Measurements from ENCODE around the gene ANAPC1. TPM values are rescaled to one million over a fixed set of nuclear protein-coding genes. Genes with fewer than 3 reads are reported as not detected.
"Not testable (repeated sequence)": the region's sequence is repeated elsewhere in the genome, so short reads cannot be mapped to it uniquely, and the experiment has no call there.

ANAPC1 gene
- total RNA-seq, 1 experiment from 2014 or later = 21.0 TPM

GRCh38 chr2:111719610-111720009, 164.4 kb downstream of the ANAPC1 start:
- DNase-seq, H3K4me3 ChIP-seq, H3K9me3 ChIP-seq: not testable (repeated sequence)

More at GRCh38 chr2:111719610-111720009, 164.4 kb downstream of the ANAPC1 start:
- H3K36me3 ChIP-seq, H3K27me3 ChIP-seq: not testable (repeated sequence)

Other genes starting within 250 kb of the ANAPC1 start
- gene MERTK, start 14.4 kb upstream of the ANAPC1 start, total RNA-seq (2014; rRNA removed; shearing (Covaris generic); ENCODE audit: low replicate concordance) = 0.23 TPM in 1 of 2 replicates, not detected in the other
- gene TMEM87B, start 171.1 kb upstream of the ANAPC1 start, total RNA-seq (2014; rRNA removed; shearing (Covaris generic); ENCODE audit: low replicate concordance) = 7.0 and 32.9 TPM in 2 replicates

Measured in MG63 (cell line).